C4-2B (cell line): Measurements from ENCODE around the gene SCN5A.

Experiments used
- ZFX ChIP-seq: fragments of 450-650 bp; IDR thresholded peaks from 2 replicates; pipeline ENCODE4 v1.6.1; 2017
- TF ChIP-seq, protein P1 (sequence below): fragments of 450-650 bp; conservative IDR thresholded peaks from 2 replicates; pipeline ENCODE4 v1.5.1; 2017; ENCODE audit warnings: mild to moderate bottlenecking

DNA sequence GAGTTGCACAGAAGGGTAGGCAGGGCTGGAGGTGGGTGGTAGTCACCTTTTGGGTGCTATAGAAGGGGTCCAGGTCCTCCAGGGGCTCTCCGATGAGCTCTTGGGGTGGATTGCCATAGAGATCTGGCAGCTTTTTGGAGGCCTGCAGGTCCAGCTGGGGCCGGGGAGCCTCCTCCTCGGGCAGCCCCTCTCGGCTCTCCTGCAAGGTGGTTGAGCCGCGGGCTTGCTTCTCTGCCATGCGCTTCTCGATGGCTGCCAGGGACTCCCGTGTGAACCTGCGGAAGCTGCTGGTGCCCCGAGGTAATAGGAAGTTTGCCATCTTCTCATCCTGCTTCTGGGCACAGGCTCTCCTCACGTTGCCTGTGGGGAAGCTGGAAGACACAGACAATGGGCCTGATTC lies 16.5 kb downstream of the SCN5A start:
- TF ChIP-seq, protein P1, sequence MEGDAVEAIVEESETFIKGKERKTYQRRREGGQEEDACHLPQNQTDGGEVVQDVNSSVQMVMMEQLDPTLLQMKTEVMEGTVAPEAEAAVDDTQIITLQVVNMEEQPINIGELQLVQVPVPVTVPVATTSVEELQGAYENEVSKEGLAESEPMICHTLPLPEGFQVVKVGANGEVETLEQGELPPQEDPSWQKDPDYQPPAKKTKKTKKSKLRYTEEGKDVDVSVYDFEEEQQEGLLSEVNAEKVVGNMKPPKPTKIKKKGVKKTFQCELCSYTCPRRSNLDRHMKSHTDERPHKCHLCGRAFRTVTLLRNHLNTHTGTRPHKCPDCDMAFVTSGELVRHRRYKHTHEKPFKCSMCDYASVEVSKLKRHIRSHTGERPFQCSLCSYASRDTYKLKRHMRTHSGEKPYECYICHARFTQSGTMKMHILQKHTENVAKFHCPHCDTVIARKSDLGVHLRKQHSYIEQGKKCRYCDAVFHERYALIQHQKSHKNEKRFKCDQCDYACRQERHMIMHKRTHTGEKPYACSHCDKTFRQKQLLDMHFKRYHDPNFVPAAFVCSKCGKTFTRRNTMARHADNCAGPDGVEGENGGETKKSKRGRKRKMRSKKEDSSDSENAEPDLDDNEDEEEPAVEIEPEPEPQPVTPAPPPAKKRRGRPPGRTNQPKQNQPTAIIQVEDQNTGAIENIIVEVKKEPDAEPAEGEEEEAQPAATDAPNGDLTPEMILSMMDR = no peak
- TF ChIP-seq ZFX = no peak
